Gastrocnemius medialis (tissue), 4 donors: ENCODE data around the gene RABAC1.

ENCODE experiments used
- POLR2A ChIP-seq, 2 donors: fragments of 450-650 bp; IDR thresholded peaks; one replicate each; pipeline ENCODE4 v1.6.1; 2017; ENCODE audit warnings: antibody characterized with exemption in 2 of 2, mild to moderate bottlenecking in 2 of 2, moderate library complexity in 2 of 2
- TF ChIP-seq, protein P1 (sequence below), 5 experiments: fragments of 450-650 bp in 3 of 5; fragments of 200-600 bp in 2 of 5; sonication (generic) in 2 of 5; IDR thresholded peaks in 4 of 5; conservative IDR thresholded peaks in 1 of 5; 1 replicate in 4 of 5; 2 replicates in 1 of 5; pipeline ENCODE4 v1.5.1; 2016 to 2019; ENCODE audit warnings: antibody characterized with exemption in 5 of 5, mild to moderate bottlenecking in 3 of 5, moderate library complexity in 3 of 5

DNA sequence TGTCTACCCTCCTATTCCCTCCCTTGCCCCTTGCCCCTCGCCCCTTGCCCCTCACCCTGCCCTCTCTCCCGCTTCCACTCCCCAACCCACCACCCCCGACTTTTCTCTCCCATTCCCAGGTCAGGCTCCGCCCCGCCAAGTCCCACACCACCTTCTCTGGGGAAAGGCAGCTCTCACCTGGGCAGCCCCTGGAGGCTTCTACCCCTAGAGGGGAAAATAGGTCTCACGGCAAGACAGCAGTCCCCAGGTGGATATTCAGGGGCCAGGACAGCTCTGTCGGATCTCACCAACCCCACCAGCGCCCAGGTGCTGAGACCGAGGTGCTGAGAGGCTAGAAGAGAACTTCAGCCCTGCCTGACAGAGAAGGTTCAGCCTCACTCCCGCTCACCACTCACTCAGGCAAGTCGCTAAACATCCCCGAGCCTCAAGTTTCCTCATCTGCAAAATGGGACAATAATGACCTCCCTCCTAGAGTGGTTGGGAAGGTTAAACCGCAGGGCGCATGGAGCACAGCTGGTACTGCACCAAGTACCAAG, 29.5 kb downstream of the RABAC1 start:
- TF ChIP-seq, protein P1, sequence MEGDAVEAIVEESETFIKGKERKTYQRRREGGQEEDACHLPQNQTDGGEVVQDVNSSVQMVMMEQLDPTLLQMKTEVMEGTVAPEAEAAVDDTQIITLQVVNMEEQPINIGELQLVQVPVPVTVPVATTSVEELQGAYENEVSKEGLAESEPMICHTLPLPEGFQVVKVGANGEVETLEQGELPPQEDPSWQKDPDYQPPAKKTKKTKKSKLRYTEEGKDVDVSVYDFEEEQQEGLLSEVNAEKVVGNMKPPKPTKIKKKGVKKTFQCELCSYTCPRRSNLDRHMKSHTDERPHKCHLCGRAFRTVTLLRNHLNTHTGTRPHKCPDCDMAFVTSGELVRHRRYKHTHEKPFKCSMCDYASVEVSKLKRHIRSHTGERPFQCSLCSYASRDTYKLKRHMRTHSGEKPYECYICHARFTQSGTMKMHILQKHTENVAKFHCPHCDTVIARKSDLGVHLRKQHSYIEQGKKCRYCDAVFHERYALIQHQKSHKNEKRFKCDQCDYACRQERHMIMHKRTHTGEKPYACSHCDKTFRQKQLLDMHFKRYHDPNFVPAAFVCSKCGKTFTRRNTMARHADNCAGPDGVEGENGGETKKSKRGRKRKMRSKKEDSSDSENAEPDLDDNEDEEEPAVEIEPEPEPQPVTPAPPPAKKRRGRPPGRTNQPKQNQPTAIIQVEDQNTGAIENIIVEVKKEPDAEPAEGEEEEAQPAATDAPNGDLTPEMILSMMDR (IDR thresholded peaks at IDR 0.05 in 4 of 5, conservative IDR thresholded peaks at IDR 0.05 in 1 of 5) = no peak
- TF ChIP-seq POLR2A (IDR thresholded peaks at IDR 0.05) = no peak
